SH-SY5Y (cell line): ENCODE measurements around the gene SHISA7.

Experiments used
- GATA2 ChIP-seq: IDR thresholded peaks from 2 replicates; pipeline ENCODE4 v1.6.1; 2011; ENCODE audit warnings: mild to moderate bottlenecking, low read depth, low read length
- GATA3 ChIP-seq: IDR thresholded peaks from 2 replicates; pipeline ENCODE4 v1.6.1; 2011; ENCODE audit warnings: low read depth, mild to moderate bottlenecking, low read length, moderate library complexity

DNA sequence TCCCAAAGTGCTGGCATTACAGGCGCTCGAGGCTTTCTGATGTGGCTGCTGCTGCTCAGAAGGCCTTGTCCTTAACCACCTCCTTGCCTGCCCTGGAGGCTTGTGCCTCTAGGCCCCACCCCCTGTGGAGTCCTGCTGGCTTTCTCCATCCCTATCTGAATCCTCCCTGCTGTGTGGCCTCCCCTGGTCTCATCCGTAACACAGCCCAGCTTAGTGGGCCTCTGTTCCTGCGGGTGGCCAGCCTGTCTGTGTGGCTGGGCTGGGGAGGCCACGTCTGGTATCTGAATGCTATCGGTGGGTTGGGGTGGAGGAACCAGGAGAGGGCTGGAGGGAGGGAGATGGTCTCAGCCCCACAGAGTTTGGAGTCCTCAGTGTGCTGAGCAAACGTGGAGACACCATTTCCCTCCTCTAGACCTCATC is 52.6 kb downstream of the SHISA7 start:
- no peak for TF ChIP-seq GATA2
- TF ChIP-seq GATA3, result no peak
